Osteoblast (primary cell): ENCODE data around the gene ZNF414. TPM values are rescaled to one million over a fixed set of nuclear protein-coding genes. Genes with fewer than 3 reads are reported as not detected.
"Not testable (repeated sequence)": the region's sequence is repeated elsewhere in the genome, so short reads cannot be mapped to it uniquely, and the experiment has no call there.

Source experiments
- DNase-seq: peaks from one replicate; pipeline ENCODE4 v3.0.0; 2011; ENCODE audit warnings: low spot score, mixed read lengths; ENCODE audit not compliant: insufficient read length; ENCODE audit errors: missing footprints
- H2AFZ ChIP-seq: 2 replicates; pipeline ENCODE4 v1.6.0; 2011; ENCODE audit warnings: mild to moderate bottlenecking, low read length
- H3K27ac ChIP-seq: 2 replicates; pipeline ENCODE4 v1.5.1; 2011; ENCODE audit warnings: mild to moderate bottlenecking, low read depth, low read length, moderate library complexity
- H3K27me3 ChIP-seq: 2 replicates; pipeline ENCODE4 v1.6.0; 2012; ENCODE audit warnings: mild to moderate bottlenecking, control low read depth, inconsistent platforms, low read length, moderate library complexity; ENCODE audit not compliant: insufficient read depth
- H3K36me3 ChIP-seq: 2 replicates; pipeline ENCODE4 v1.5.1; 2011; ENCODE audit warnings: mild to moderate bottlenecking, low read length, control low read depth, moderate library complexity; ENCODE audit not compliant: insufficient read depth
- H3K4me1 ChIP-seq: 2 replicates; pipeline ENCODE4 v1.5.1; 2011; ENCODE audit warnings: mild to moderate bottlenecking, low read length, control low read depth, moderate library complexity; ENCODE audit not compliant: insufficient read depth
- H3K4me2 ChIP-seq: 2 replicates; pipeline ENCODE4 v1.6.0; 2011; ENCODE audit warnings: mild to moderate bottlenecking, low read length; ENCODE audit not compliant: insufficient read depth
- H3K4me3 ChIP-seq: fragments of 200-600 bp; sonication (generic); 3 replicates; pipeline ENCODE4 v1.5.1; 2012; ENCODE audit warnings: mild to moderate bottlenecking, low read length, inconsistent platforms; ENCODE audit not compliant: insufficient read depth
- H3K79me2 ChIP-seq: 2 replicates; pipeline ENCODE4 v1.6.0; 2012; ENCODE audit warnings: mild to moderate bottlenecking, low read length, control low read depth, inconsistent platforms; ENCODE audit not compliant: insufficient read depth
- H3K9me3 ChIP-seq: 2 replicates; pipeline ENCODE4 v1.5.1; 2011; ENCODE audit warnings: low read depth, low read length, control low read depth
- H4K20me1 ChIP-seq: 2 replicates; pipeline ENCODE4 v1.6.0; 2012; ENCODE audit warnings: mild to moderate bottlenecking, low read length, control low read depth; ENCODE audit not compliant: insufficient read depth
- CTCF ChIP-seq: IDR thresholded peaks from 2 replicates; pipeline ENCODE4 v1.5.1; 2011; ENCODE audit warnings: mild to moderate bottlenecking, low read depth, low read length, moderate library complexity; ENCODE audit errors: extremely low read depth
- total RNA-seq: library from RNA; depleted of rRNA; stranded (reverse); fragments of >200 nt; gene quantifications from 2 replicates; pipeline ENCODE4 v1.2.3, GENCODE V29; 2012

Gene ZNF414
- 2.9 and 6.9 TPM in 2 replicates for total RNA-seq

GRCh38 chr19:8513687-8514504, at the start of gene ZNF414:
Gene ZNF414, minus strand, starts transcription at chr19:8514167. Its CDS starts 121 bp downstream, at chr19:8514046.
- H3K4me1 ChIP-seq, result peaks cover 25% of the 10 kb centered on the region
- H3K79me2 ChIP-seq, result no peaks in the 10 kb centered on the region
- H3K27ac ChIP-seq, result peak within 1 kb of the TSS; percentile 94
- peak within 1 kb of the TSS; percentile 83 for H2AFZ ChIP-seq
- DNase-seq, result peak; percentile 100
- H3K9me3 ChIP-seq, result no peaks in the 10 kb centered on the region
- no peaks in the 10 kb centered on the region for H4K20me1 ChIP-seq
- TF ChIP-seq CTCF, result no peak
- no peaks in the 10 kb centered on the region for H3K27me3 ChIP-seq
- H3K36me3 ChIP-seq, result no peaks in the 10 kb centered on the region
- peak within 1 kb of the TSS; percentile 88 for H3K4me2 ChIP-seq
- peak within 1 kb of the TSS; percentile 93 for H3K4me3 ChIP-seq

- H3K9me3 ChIP-seq, result no peaks in the 10 kb centered on the region
- no peaks in the 10 kb centered on the region for H3K36me3 ChIP-seq
- no peak overlapping the region for H3K4me2 ChIP-seq
- H3K27me3 ChIP-seq, result no peaks in the 10 kb centered on the region
- no peak overlapping the region for H3K4me3 ChIP-seq
- no peaks in the 10 kb centered on the region for H3K79me2 ChIP-seq
- no peak overlapping the region for H2AFZ ChIP-seq
- DNase-seq, result no peak
- H3K4me1 ChIP-seq, result no peaks in the 10 kb centered on the region
- H3K27ac ChIP-seq, result no peak overlapping the region
- no peaks in the 10 kb centered on the region for H4K20me1 ChIP-seq
- no peak for TF ChIP-seq CTCF
Observed at GRCh38 chr19:8561075-8561764, 47.3 kb upstream of the ZNF414 start.

GRCh38 chr19:8558325-8558724, 44.4 kb upstream of the ZNF414 start:
- Histone ChIP-seq H3K4me2 (no peak overlapping the region), H3K27me3 (no peaks in the 10 kb centered on the region), H3K36me3 (no peaks in the 10 kb centered on the region), H3K4me1 (no peaks in the 10 kb centered on the region), H3K9me3 (no peaks in the 10 kb centered on the region), H4K20me1 (no peaks in the 10 kb centered on the region), H3K4me3 (no peak overlapping the region), H3K79me2 (no peaks in the 10 kb centered on the region), H2AFZ (no peak overlapping the region), H3K27ac (no peak overlapping the region)
- no peak for TF ChIP-seq CTCF
- DNase-seq, result no peak

- Histone ChIP-seq H3K9me3 (no peaks in the 10 kb centered on the region), H3K4me3 (no peak overlapping the region), H3K36me3 (no peaks in the 10 kb centered on the region), H3K27ac (no peak overlapping the region), H3K4me2 (no peak overlapping the region), H2AFZ (no peak overlapping the region), H3K79me2 (no peaks in the 10 kb centered on the region), H4K20me1 (no peaks in the 10 kb centered on the region), H3K27me3 (no peaks in the 10 kb centered on the region), H3K4me1 (no peaks in the 10 kb centered on the region)
- no peak for TF ChIP-seq CTCF
- peak; percentile 65 for DNase-seq
Observed at GRCh38 chr19:8557642-8558238, 43.8 kb upstream of the ZNF414 start.

GRCh38 chr19:8553729-8554128, 39.8 kb upstream of the ZNF414 start:
- H4K20me1 ChIP-seq, H3K9me3 ChIP-seq, H3K36me3 ChIP-seq, H3K27ac ChIP-seq, H3K27me3 ChIP-seq, H3K4me2 ChIP-seq, DNase-seq, H3K4me3 ChIP-seq, H2AFZ ChIP-seq, H3K4me1 ChIP-seq, H3K79me2 ChIP-seq: not testable (repeated sequence)
